NCI-H82 treated with DMSO at 0.1 percent for 48 hours (cell line): ENCODE data around the gene CD8B.
"Not testable (repeated sequence)": the region's sequence is repeated elsewhere in the genome, so short reads cannot be mapped to it uniquely, and the experiment has no call there.

Source experiments
- DNase-seq: peaks from one replicate; lab custom pipeline; 2025; ENCODE audit not compliant: unreplicated experiment; lab: John Stamatoyannopoulos, UW

The CD8B gene

DNA sequence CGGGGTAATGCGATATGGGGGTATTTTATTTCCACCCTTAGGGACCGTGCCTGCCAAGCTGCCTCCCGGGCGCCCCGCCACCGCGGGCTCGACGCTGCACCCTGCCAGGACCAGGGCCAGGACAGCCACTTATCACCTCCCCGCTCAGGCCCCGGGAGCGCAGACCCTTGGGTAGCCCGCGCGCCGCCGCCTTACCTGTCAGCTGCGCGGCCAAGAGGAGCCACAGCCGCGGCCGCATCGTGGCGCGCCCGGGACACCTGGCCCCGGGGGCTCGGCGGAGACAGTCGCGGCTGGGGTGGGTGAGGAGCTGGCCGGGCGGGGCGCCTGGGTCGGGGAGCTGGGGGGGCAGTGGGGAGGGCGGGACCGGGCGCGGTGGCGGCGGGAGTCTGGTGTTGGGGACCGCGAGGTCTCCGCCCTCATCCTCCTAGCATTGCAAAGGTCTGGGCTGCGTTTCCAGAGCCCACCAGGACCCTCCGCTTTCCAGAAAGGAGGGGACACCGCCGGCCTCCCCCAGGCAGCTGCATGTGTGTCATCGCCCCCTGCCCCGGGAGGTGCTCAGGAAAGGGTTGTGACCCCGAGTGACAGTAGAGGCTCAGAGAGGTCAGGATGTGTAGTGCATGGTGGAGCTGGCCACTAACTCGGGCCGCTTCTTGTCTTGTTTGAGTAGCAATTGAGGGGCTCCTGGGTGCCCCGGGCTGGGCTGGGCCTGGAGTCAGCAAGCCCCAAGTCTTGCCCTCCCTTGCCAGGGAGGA, at the start of gene CD8B:
CD8B (minus strand) TSS at position 259 of the 752 bp plus-strand sequence; CDS start at position 238, 21 bp downstream.
- DNase-seq, result not testable (repeated sequence)

DNA sequence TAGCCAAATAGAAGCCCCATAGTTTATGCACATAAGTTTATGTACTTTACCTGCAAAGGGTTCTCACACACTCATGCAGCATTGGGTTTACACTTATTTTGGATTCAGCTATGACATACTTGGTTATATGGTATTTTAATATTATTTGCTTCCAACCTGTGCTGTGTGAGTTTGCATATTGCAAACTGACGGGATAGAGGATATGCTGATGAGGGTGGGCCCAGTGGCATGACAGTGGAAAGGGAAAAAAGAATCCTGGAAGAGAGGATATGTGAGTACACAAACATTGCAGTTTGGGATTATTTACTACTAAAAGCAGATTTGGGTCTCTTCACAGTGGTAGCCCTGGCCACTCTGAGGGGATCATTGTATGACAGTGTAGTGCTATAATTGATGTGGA, 44.2 kb upstream of the CD8B start:
- DNase-seq, result not testable (repeated sequence)

- not testable (repeated sequence) for DNase-seq
Observed at GRCh38 chr2:86900687-86901086, 39.0 kb upstream of the CD8B start.

GRCh38 chr2:86886026-86886425, 24.3 kb upstream of the CD8B start:
- not testable (repeated sequence) for DNase-seq

DNA sequence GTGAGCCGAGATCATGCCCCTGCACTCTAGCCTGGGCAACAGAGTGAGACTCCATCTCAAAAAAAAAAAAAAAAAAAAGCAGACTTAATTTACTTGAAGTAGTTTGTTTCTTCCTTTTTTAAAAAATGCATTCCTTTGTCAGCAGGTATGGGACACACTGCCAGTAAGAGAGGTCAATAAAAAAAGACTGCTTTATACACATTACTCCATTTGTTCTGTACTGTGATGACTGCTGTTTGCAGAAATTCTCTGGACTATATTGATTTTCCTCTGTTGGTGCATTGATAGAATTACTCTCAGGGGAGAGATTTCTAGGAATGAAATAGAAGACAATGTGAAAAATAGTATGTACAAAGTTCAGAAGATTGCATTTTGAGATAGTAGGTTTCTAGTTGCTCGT, 21.2 kb upstream of the CD8B start:
- not testable (repeated sequence) for DNase-seq

- not testable (repeated sequence) for DNase-seq
Observed at GRCh38 chr2:86882118-86882665, 20.5 kb upstream of the CD8B start.

DNA sequence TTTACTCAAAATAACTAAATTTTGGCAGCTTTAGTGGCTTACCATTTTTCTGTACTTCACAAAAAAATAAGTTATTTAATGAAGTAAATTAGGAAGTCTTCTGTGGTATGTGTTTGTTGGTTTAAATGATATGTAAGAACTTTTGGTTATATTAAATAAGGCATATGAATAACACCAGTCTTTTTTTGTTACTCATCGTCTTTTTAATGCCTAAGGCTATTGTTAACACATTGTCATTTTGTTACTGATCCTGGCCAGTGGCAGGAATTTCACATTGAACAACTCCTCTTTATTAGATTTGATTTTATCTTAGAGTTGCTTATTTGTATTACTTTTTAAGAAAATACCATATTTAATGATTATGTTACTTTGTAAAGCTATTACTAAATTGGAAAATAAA, 17.3 kb upstream of the CD8B start:
- DNase-seq, result not testable (repeated sequence)

GRCh38 chr2:86870941-86871340, 9.3 kb upstream of the CD8B start:
- not testable (repeated sequence) for DNase-seq

DNA sequence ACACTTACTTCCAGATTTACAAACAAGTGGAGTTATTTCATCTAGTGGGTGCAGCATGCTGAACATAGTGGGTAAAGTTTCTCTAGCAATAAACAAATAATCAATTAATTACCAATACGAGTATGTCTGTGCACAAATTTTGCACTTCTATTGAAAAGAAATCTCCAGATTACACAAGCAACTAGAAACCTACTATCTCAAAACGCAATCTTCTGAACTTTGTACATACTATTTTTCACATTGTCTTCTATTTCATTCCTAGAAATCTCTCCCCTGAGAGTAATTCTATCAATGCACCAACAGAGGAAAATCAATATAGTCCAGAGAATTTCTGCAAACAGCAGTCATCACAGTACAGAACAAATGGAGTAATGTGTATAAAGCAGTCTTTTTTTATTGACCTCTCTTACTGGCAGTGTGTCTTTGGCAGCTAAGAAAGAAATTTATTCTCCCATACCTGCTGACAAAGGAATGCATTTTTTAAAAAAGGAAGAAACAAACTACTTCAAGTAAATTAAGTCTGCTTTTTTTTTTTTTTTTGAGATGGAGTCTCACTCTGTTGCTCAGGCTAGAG, 7.3 kb upstream of the CD8B start:
- not testable (repeated sequence) for DNase-seq

GRCh38 chr2:86862380-86862703, 656 bp upstream of the CD8B start:
- not testable (repeated sequence) for DNase-seq

DNA sequence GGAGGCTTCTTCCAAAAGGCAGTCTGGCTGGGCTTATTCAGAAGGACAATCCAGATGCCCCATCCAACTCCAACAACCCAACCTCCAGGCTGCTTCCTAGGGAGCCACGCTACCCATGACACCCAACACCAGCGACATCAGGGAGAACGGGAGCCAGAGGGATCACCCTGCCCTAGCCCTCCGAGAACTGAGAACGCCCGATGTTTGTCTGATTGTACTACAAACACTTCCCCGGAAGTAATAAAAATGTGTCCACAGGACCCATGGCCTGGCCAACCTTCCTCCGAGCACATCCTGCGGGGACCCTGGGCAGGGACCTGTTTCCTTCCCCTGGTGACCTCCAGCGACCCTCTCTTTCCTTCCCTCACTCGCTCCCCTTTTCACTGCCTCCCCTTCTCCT, 511 bp downstream of the CD8B start:
- not testable (repeated sequence) for DNase-seq

- DNase-seq, result not testable (repeated sequence)
Observed at GRCh38 chr2:86860573-86860972, 1.1 kb downstream of the CD8B start.

DNA sequence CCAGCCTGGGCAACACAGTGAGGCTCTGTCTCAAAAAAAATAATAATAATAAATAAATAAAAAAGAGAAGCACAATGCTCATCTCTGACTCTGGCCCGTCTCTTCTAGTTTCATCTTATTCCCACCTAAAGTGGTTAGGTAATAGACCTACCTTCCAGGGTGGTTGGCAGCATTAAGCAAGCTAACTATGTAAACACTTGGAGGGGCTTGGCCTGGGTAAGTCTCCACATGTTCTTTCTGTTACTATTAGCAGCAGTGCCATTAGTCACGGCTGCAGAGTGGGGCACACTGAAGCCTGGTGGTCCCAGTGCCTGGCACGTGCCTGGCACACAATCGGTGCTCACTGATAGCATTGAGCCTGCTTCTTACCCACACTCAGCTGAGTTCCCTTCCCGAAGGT, 4.0 kb downstream of the CD8B start:
- DNase-seq, result not testable (repeated sequence)

DNA sequence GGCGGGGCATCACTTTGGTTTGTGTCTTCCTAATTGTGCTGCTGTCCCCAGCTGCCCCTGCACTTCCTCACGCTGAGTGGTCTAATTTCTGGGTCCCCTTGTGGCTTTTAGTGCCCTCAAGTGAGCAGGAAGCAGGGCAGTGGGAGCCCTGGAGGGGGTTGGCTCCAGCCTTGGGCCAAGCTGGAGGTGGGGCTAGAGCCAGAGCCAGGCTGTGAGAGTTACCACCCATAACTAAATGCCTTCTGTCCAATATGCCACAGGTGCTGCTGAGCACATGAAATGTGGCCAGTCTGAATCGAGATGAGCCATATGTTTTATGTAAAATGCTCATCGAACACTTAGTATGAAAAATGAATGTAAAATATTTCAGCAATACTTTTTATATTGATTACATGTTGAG, 5.2 kb downstream of the CD8B start:
- not testable (repeated sequence) for DNase-seq

DNA sequence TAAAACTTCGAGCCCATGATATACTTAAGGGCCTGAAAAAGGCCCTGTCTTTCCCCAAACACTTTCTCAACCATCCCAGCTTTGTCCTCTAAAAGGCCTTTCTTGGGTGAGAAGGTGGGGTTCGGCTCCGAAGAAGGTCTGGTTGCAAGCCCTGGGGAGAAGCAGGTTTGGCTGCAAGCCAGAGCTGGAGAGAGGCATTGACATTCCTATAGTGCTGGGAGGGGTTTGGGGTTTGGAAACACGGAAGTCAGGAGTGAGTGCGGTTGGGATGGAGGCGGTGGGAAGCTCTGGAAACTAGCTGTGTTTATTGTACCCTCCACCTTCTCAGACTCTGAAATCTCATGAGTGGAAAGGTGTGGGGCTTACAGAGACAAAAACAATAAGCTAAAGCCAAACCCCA, 5.7 kb downstream of the CD8B start:
- DNase-seq, result not testable (repeated sequence)

DNA sequence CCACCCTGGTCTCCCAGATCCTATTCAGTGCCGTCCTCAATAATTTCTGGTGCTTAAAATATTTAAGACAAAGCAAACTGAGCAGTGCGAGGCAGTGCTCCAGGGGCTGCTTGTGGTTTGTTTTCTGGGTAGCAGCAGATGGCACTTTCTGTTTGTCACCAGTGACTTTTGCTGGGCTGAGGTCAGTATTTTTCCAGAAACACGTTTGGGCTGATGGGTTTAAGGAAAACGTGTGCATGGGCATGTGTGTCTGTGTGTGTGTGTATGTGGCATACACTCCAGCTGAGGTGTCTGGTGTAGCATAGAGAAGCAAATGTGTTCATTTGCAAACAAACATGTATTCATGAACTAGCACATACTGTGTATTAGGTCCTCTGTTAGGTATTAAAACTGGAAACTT, 10.1 kb downstream of the CD8B start:
- DNase-seq, result not testable (repeated sequence)

DNA sequence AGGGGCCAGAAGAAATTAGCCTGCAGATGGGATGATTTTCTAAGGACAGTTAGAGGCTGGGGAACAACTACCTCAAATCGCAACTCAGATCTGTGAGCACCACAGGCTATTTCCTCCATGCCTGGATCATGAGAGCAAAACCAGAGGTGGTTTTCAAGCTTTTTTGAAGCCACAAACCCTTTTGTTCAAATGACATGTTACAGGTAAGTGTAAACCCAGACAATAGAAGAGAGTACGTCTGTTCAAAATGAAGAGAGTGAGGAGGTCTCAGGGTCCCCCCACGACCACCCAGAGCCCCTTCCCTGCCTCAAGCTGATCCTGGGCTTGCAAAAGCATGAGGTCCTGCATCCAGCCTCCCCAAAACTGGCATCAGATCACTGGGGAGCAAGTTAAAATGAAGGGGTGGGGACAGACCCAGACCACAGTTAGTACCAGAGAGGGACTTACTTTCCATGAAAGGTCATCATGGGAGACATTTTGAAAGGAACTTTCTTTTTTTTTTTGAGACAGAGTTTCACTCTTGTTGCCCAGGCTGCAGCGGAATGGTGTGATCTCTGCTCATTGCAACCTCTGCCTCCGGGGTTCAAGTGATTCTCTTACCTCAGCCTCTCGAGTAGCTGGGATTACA, 19.0 kb downstream of the CD8B start:
- DNase-seq, result not testable (repeated sequence)

DNA sequence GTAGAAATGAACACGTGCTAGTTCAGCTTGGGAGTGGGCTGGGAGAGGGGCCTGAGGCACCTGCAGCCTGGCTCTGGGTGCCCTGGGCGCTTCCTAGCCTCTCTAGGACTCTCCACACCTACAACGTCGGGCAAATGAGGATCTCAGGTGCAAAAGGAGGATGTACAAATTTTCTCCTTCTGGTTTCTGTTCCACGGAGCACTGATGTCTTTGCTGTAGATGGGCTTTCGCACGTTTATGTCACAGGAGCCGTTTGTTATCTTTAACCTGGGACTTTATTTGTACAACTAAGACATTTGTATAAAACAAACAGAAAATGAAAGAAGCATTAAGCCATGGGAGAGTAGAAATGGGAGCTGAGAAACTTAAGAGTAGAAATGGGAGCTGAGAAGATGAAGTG, 20.4 kb downstream of the CD8B start:
- DNase-seq, result not testable (repeated sequence)

DNA sequence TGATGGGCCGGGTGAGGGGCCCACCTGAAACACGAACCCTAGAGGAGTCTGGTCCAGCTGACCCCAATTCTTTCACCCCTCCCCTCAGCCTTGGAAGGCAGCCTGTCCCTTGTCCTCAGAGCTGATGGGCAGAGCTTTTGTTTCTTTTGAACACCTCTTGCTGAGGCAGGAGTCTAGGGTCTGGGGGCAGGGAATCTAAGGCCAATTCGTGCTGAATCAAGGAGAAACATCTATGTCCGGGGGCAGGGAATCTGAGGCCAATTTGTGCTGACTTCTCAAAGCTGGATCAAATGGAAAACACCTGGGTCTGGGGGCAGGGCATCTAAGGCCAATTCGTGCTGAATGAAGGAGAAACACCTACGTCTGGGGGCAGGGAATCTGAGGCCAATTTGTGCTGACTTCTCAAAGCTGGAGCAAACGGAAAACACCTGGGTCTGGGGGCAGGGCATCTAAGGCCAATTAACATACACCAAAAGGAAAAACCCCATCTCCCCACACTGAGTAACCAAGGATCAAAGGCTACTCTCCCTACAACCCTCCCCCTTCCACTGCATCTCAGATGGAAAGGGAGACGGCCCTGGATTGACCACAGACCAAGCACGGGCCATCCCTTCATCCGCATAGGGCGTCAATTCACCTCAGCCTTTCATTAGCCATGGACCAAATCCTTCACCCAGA, 21.7 kb downstream of the CD8B start:
- DNase-seq, result not testable (repeated sequence)

DNA sequence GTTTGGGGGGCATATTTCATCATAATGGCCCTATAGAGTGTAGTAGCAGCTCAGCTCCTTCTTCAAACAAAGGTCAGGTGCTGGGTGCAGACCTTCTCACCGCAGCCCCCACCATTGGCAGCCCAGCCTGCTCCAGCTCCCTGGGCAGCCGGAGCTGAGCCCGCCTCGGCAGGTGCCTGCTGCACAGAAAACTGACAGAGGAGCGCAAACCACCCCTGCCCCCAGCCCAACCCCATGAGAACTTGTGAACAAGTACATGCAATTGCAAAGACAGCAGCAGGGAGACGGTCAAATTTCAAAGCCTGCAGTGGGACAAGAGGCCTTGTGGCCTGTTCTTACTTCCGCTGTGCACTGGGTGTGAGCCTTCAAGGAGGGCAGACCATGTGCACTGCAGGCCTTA, 22.2 kb downstream of the CD8B start:
- DNase-seq, result not testable (repeated sequence)

DNA sequence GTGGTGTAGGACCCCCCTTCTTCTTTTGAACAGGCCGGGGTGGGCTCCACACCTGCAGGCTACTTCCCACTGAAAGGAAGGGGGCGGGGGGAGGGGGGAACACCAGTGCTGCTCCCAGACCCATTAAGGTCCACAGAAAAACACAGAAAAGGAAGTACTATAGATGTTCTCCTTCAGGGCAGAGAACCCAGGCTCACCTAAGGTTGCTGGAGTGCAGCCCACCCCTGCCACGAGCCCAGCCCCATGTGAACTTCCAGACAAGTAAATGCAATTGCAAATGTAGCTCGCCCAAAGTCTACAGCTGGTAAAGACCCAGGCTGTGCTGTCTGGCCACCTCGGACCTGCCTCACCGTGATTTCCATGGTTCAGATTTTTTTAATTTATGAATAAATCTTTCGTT, 24.0 kb downstream of the CD8B start:
- DNase-seq, result not testable (repeated sequence)
